ENCODE measurements around the gene PKD2.

PKD2 gene

DNA sequence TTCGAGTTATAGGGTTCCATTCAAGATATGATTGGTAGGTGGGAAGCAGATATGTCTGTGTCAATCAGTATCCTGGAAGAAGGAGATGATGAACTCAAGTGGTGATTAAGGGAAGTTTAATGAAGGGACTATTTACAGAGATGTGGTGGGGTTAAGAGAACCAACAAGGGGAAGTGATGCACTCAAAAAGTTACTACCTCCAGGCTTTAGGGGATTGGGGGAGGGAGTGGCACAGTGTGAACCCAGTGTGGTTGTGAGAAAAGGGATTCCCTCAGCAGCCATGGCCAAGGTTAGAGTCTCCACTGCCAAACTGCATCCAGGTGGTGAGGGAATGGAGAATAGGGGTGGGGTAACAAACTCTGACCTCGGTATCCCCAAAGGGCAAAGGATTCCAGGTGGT lies 27.9 kb downstream of the PKD2 start:
- Histone ChIP-seq H3K4me3 (ENCODE audit: low read depth, low read length) (no peak overlapping the region), H3K9me3 (no peaks in the 10 kb centered on the region), H3K36me3 (peaks cover 10% of the 10 kb centered on the region), H3K27me3 (no peaks in the 10 kb centered on the region), H3K4me1 (no peaks in the 10 kb centered on the region)
- TF ChIP-seq, protein P1, sequence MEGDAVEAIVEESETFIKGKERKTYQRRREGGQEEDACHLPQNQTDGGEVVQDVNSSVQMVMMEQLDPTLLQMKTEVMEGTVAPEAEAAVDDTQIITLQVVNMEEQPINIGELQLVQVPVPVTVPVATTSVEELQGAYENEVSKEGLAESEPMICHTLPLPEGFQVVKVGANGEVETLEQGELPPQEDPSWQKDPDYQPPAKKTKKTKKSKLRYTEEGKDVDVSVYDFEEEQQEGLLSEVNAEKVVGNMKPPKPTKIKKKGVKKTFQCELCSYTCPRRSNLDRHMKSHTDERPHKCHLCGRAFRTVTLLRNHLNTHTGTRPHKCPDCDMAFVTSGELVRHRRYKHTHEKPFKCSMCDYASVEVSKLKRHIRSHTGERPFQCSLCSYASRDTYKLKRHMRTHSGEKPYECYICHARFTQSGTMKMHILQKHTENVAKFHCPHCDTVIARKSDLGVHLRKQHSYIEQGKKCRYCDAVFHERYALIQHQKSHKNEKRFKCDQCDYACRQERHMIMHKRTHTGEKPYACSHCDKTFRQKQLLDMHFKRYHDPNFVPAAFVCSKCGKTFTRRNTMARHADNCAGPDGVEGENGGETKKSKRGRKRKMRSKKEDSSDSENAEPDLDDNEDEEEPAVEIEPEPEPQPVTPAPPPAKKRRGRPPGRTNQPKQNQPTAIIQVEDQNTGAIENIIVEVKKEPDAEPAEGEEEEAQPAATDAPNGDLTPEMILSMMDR (IDR thresholded peaks at IDR 0.05; ENCODE audit: low read depth, low read length) = no peak
- no peak for DNase-seq

DNA sequence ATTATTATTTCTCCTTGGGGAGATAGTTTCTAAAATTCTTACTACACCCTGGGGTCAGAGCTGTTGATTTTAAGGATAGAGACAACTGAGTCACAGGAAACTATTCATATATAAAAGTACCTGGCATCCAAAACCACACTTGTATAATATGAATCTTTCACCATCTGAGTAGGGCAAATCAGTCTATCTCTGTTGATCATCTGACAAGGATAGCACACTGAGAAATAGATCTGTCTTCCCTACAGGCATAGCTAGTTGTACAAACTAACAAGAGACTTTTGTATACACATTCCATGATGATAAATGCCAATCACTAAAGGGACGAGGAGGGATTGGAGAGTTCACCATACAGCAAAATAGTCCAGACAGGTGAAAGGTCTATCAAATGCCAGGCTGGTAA lies 30.0 kb downstream of the PKD2 start:
- no peaks in the 10 kb centered on the region for H3K27me3 ChIP-seq
- no peak overlapping the region for H3K4me3 ChIP-seq (ENCODE audit: low read depth, low read length)
- no peaks in the 10 kb centered on the region for H3K9me3 ChIP-seq
- H3K36me3 ChIP-seq = peaks cover 25% of the 10 kb centered on the region
- no peak for DNase-seq
- TF ChIP-seq, protein P1 (IDR thresholded peaks at IDR 0.05; ENCODE audit: low read depth, low read length) = no peak
- no peaks in the 10 kb centered on the region for H3K4me1 ChIP-seq

DNA sequence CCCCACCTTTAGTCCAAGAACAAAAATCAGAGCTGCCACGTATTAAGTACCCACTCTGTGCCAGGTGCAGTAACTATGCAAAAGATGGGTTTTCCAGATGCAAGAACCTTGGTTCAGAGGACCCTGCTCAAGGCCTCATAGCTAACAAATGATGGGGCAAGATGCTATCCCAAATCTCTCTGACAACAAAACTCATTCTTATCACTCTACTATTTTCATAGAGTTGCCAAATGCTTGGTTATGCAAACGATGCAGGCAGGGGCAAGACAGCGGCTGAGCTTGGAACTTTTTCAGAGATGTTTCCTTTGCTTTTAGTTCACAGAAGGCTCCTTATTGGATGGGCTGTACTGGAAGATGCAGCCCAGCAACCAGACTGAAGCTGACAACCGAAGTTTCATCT lies 30.5 kb downstream of the PKD2 start:
- Histone ChIP-seq H3K4me3 (ENCODE audit: low read depth, low read length) (no peak overlapping the region), H3K9me3 (no peaks in the 10 kb centered on the region), H3K4me1 (no peaks in the 10 kb centered on the region), H3K36me3 (peaks cover 30% of the 10 kb centered on the region), H3K27me3 (no peaks in the 10 kb centered on the region)
- TF ChIP-seq, protein P1 (IDR thresholded peaks at IDR 0.05; ENCODE audit: low read depth, low read length) = no peak
- no peak for DNase-seq

DNA sequence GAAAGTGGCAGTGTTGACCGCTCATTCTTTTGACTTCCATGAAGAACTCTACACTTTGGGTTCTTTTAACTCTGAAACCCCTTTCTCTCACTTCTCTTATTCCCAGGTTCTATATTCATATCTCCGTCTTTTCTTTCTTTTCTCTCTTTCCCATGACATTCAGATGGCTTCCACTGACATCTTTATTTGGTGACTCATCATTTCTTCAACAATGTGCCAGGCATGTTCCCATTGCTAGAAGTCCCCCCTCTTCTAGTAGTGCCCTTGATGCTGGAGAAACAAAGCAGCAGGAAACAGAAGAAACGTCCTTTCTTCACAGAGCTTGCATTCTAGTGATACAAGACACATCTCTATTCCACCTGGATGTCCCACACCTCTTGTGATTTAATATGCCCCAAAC lies 33.3 kb downstream of the PKD2 start:
- no peaks in the 10 kb centered on the region for H3K4me1 ChIP-seq
- H3K9me3 ChIP-seq = no peaks in the 10 kb centered on the region
- no peak overlapping the region for H3K4me3 ChIP-seq (ENCODE audit: low read depth, low read length)
- peaks cover 39% of the 10 kb centered on the region for H3K36me3 ChIP-seq
- no peaks in the 10 kb centered on the region for H3K27me3 ChIP-seq
- TF ChIP-seq, protein P1 (IDR thresholded peaks at IDR 0.05; ENCODE audit: low read depth, low read length) = no peak
- no peak for DNase-seq

DNA sequence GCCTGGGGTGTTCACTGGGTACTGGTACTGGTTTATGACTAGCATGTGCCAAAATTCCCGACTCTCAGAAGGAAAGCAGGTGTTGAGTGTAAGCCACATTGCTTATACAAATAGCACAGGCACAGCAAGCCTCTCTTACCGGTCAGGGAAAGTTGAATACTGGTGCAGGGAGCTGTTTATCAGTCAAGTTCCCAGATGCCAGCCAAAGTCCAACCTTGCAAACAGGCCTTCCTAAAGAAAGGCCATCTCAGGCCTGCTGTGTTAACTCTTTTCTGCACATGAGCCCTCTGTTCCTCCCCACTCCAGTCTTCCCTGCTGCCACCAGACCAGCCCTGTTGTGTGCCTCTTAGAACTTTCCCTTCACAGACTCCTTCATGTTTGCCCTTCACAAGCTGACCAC lies 34.2 kb downstream of the PKD2 start:
- no peaks in the 10 kb centered on the region for H3K9me3 ChIP-seq
- no peaks in the 10 kb centered on the region for H3K4me1 ChIP-seq
- TF ChIP-seq, protein P1 (IDR thresholded peaks at IDR 0.05; ENCODE audit: low read depth, low read length) = no peak
- H3K4me3 ChIP-seq (ENCODE audit: low read depth, low read length) = no peak overlapping the region
- peaks cover 39% of the 10 kb centered on the region for H3K36me3 ChIP-seq
- DNase-seq = no peak
- H3K27me3 ChIP-seq = no peaks in the 10 kb centered on the region

DNA sequence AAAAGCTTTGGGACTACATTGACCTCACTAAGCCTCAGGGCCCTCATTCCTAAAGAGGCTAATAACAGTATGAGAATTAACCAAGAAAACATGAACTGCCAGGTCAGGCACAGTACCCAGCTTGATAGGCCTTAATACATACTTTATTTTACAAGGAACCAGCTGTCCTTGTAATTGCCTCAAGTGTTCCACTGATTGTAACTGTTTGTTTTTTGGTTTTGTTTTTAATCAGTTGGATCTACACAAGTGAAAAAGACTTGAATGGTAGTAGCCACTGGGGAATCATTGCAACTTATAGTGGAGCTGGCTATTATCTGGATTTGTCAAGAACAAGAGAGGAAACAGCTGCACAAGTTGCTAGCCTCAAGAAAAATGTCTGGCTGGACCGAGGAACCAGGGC lies 35.6 kb downstream of the PKD2 start:
- DNase-seq = no peak
- TF ChIP-seq, protein P1 (IDR thresholded peaks at IDR 0.05; ENCODE audit: low read depth, low read length) = no peak
- H3K4me1 ChIP-seq = no peaks in the 10 kb centered on the region
- H3K9me3 ChIP-seq = no peaks in the 10 kb centered on the region
- no peak overlapping the region for H3K4me3 ChIP-seq (ENCODE audit: low read depth, low read length)
- H3K27me3 ChIP-seq = no peaks in the 10 kb centered on the region
- peaks cover 39% of the 10 kb centered on the region for H3K36me3 ChIP-seq
